GM12878 (cell line): ENCODE data around the gene C2orf68. TPM values are rescaled to one million over a fixed set of nuclear protein-coding genes. Genes with fewer than 3 reads are reported as not detected.

Source experiments
- ATAC-seq: fragments of 200-7000 bp; cut with Tn5 transposase; 3 replicates; pipeline ENCODE4 v1.9.1; 2020; ENCODE audit warnings: mild to moderate bottlenecking, moderate library complexity
- BruUV-seq: library from RNA; stranded (reverse); fragments of 400-500 nt; replicated peaks from 2 replicates; lab custom pipeline; 2021; lab: Mats Ljungman, UMichigan
- CTCF ChIA-PET: fragments of 300-600 bp; sonication (Branson Sonifier 250); formaldehyde crosslinking; extraction: SDS; loops from one replicate; lab custom pipeline; 2021; ENCODE audit warnings: inconsistent platforms; lab: Yijun Ruan, JAX
- POLR2A ChIA-PET: fragments of 350-600 bp; formaldehyde crosslinking; extraction: SDS; loops from one replicate; lab custom pipeline; 2021; ENCODE audit warnings: inconsistent platforms; lab: Charles Lee
- RAD21 ChIA-PET: fragments of 300-600 bp; sonication (Branson Sonifier 250); formaldehyde crosslinking; loops from one replicate; lab custom pipeline; 2023; ENCODE audit warnings: antibody characterized with exemption; ENCODE audit not compliant: unreplicated experiment; lab: Charles Lee
- SMC1A ChIA-PET: fragments of 300-600 bp; sonication (Branson Sonifier 250); formaldehyde crosslinking; loops from one replicate; lab custom pipeline; 2023; ENCODE audit not compliant: unreplicated experiment, uncharacterized antibody; lab: Charles Lee
- DNase-seq: peaks from one replicate; pipeline ENCODE4 v3.0.0-alpha.2; 2011; ENCODE audit warnings: low read depth, low spot score
- FAIRE-seq: peaks from 3 replicates; lab custom pipeline; 2011; peaks lifted over from hg19 to GRCh38; lab: Jason Lieb, UNC
- H2AFZ ChIP-seq: 2 replicates; pipeline ENCODE4 v1.6.0; 2011; ENCODE audit warnings: low read depth, low read length, control low read depth; ENCODE audit not compliant: control insufficient read depth
- H3K27ac ChIP-seq: 2 replicates; pipeline ENCODE4 v1.5.1; 2011; ENCODE audit warnings: control low read depth; ENCODE audit not compliant: control insufficient read depth, insufficient read depth
- H3K27me3 ChIP-seq, 2 experiments: replicated peaks in 1 of 2; 2 replicates each; pipeline versions ENCODE4 v1.6.0 to v1.6.1; 2011; ENCODE audit warnings: low read length in 1 of 2; ENCODE audit not compliant: control insufficient read depth in 2 of 2, insufficient read depth in 2 of 2
- H3K36me3 ChIP-seq, 2 experiments: 2 replicates each; pipeline ENCODE4 v1.5.1; 2011; ENCODE audit warnings: low read length in 1 of 2; ENCODE audit not compliant: control insufficient read depth in 2 of 2, insufficient read depth in 2 of 2
- H3K4me1 ChIP-seq: 2 replicates; pipeline ENCODE4 v1.6.1; 2011; ENCODE audit warnings: mild to moderate bottlenecking, low read length, moderate library complexity, mixed read lengths; ENCODE audit not compliant: control insufficient read depth, insufficient read depth
- H3K4me2 ChIP-seq: 2 replicates; pipeline ENCODE4 v1.6.0; 2011; ENCODE audit warnings: control low read depth; ENCODE audit not compliant: control insufficient read depth, insufficient read depth
- H3K4me3 ChIP-seq: fragments of 200-600 bp; sonication (generic); 2 replicates; pipeline ENCODE4 v1.5.1; 2016
- H3K79me2 ChIP-seq: 2 replicates; pipeline ENCODE4 v1.6.0; 2011; ENCODE audit warnings: low read length; ENCODE audit not compliant: control insufficient read depth, insufficient read depth
- H3K9ac ChIP-seq: 2 replicates; pipeline ENCODE4 v1.8.0; 2011; ENCODE audit warnings: low read length, control low read depth, mixed read lengths; ENCODE audit not compliant: control insufficient read depth, insufficient read depth
- H3K9me3 ChIP-seq: replicated peaks from 3 replicates; pipeline ENCODE4 v1.5.1; 2011; ENCODE audit warnings: mild to moderate bottlenecking, low read length; ENCODE audit not compliant: control insufficient read depth, insufficient read depth
- H4K20me1 ChIP-seq: 2 replicates; pipeline ENCODE4 v1.6.0; 2011; ENCODE audit not compliant: control insufficient read depth, insufficient read depth
- KAT2A ChIP-seq: conservative IDR thresholded peaks from 2 replicates; pipeline ENCODE4 v1.6.1; 2011; ENCODE audit warnings: low read depth, low read length; ENCODE audit not compliant: control insufficient read depth
- MEF2B ChIP-seq: fragments of 450-650 bp; IDR thresholded peaks from 2 replicates; pipeline ENCODE4 v1.6.1; 2018; ENCODE audit warnings: mild to moderate bottlenecking, moderate library complexity; ENCODE audit not compliant: partially characterized antibody, poor library complexity, severe bottlenecking
- NFYB ChIP-seq: IDR thresholded peaks from 2 replicates; pipeline ENCODE4 v1.6.1; 2011; ENCODE audit warnings: low read depth, mild to moderate bottlenecking, low read length, improper control_type of control experiment, moderate library complexity; ENCODE audit not compliant: insufficient read depth
- PML ChIP-seq: IDR thresholded peaks from 2 replicates; pipeline ENCODE4 v1.6.1; 2012; ENCODE audit warnings: low read length, inconsistent platforms
- SMARCA5 ChIP-seq: fragments of 450-650 bp; IDR thresholded peaks from 2 replicates; pipeline ENCODE4 v1.6.1; 2017; ENCODE audit warnings: mild to moderate bottlenecking
- SMC3 ChIP-seq: IDR thresholded peaks from 2 replicates; pipeline ENCODE4 v1.6.1; 2011; ENCODE audit warnings: low read length, improper control_type of control experiment, borderline replicate concordance
- SREBF1 ChIP-seq: IDR thresholded peaks from 2 replicates; pipeline ENCODE4 v1.6.1; 2012; ENCODE audit warnings: mild to moderate bottlenecking, low read length
- TCF7 ChIP-seq: IDR thresholded peaks from 2 replicates; pipeline ENCODE4 v1.6.1; 2014; ENCODE audit warnings: antibody characterized with exemption, borderline replicate concordance
- WGBS: methylation state at CpG from one replicate; pipeline ENCODE4 v1.1.6; 2016; ENCODE audit warnings: low lambda C conversion rate; ENCODE audit not compliant: insufficient replicate concordance, insufficient coverage; ENCODE audit errors: missing lambda C conversion rate; 5-methylcytosine and 5-hydroxymethylcytosine counted together
- in situ Hi-C: fragments of 300-500 bp; cut with MboI; formaldehyde crosslinking; loops from 9 replicates; pipeline ENCODE4 v1.14.3; 2018; ENCODE audit warnings: mixed read lengths
- intact Hi-C: fragments of 100-400 bp; cut with micrococcal nuclease; formaldehyde crosslinking; loops from one replicate; pipeline ENCODE4 v1.14.2; 2022; ENCODE audit not compliant: unreplicated experiment
- polyA plus RNA-seq, 11 experiments: library from polyadenylated mRNA; depleted of rRNA in 4 of 11; unstranded in 6 of 11; stranded (reverse) in 5 of 11; fragments of >200 nt; fragmentation: Nextera tagmentation in 4 of 11; fragmentation: Illumina TruSeq in 1 of 11; extraction: Ambion mirVana in 4 of 11; extraction: Trizol in 1 of 11; gene quantifications; 1 replicate in 1 of 11; 2 replicates in 10 of 11; pipeline versions ENCODE4 v1.2.1 to v1.2.3, GENCODE V29; 2011 to 2016; ENCODE audit warnings: inconsistent platforms in 2 of 11, missing spikeins in 2 of 11, low read depth in 1 of 11
- total RNA-seq, 4 experiments: library from RNA; depleted of rRNA in 3 of 4; stranded (reverse); fragments of >200 nt in 3 of 4; fragmentation: Illumina TruSeq in 1 of 4; extraction: Trizol in 1 of 4; gene quantifications; 2 replicates each; pipeline versions ENCODE4 v1.2.1 to v1.2.3, GENCODE V29; 2013 to 2021
- TF ChIP-seq, protein P1 (sequence below): fragments of 450-650 bp; formaldehyde crosslinking; IDR thresholded peaks from 2 replicates; pipeline ENCODE4 v1.5.0; 2022; ENCODE audit warnings: mild to moderate bottlenecking, missing genetic modification characterization

C2orf68 gene
- total and polyA plus RNA-seq, 10 of the 15 experiments (the other 5 are each of a cell fraction or from before 2014, with no cell fraction given): 12.7 to 56.1 (median 28.4) TPM

GRCh38 chr2:85644909-85645308 lies 33.0 kb upstream of the C2orf68 start:
- in situ Hi-C loops: no loop called here
- H3K4me1 ChIP-seq: peaks cover 18% of the 10 kb centered on the region
- no peak for FAIRE-seq
- TF ChIP-seq, protein P1, sequence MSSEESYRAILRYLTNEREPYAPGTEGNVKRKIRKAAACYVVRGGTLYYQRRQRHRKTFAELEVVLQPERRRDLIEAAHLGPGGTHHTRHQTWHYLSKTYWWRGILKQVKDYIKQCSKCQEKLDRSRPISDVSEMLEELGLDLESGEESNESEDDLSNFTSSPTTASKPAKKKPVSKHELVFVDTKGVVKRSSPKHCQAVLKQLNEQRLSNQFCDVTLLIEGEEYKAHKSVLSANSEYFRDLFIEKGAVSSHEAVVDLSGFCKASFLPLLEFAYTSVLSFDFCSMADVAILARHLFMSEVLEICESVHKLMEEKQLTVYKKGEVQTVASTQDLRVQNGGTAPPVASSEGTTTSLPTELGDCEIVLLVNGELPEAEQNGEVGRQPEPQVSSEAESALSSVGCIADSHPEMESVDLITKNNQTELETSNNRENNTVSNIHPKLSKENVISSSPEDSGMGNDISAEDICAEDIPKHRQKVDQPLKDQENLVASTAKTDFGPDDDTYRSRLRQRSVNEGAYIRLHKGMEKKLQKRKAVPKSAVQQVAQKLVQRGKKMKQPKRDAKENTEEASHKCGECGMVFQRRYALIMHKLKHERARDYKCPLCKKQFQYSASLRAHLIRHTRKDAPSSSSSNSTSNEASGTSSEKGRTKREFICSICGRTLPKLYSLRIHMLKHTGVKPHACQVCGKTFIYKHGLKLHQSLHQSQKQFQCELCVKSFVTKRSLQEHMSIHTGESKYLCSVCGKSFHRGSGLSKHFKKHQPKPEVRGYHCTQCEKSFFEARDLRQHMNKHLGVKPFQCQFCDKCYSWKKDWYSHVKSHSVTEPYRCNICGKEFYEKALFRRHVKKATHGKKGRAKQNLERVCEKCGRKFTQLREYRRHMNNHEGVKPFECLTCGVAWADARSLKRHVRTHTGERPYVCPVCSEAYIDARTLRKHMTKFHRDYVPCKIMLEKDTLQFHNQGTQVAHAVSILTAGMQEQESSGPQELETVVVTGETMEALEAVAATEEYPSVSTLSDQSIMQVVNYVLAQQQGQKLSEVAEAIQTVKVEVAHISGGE (CRISPR knock-in tag): no peak
- TF ChIP-seq SMARCA5 (no peak), SMC3 (no peak), MEF2B (no peak), NFYB (no peak), SREBF1 (no peak), TCF7 (no peak), KAT2A (no peak), PML (no peak)
- TF ChIP-seq, all 136 proteins: peak for 0
- ATAC-seq (no peak), DNase-seq (no peak)
- POLR2A ChIA-PET: no interaction called here
- peaks cover 26 to 41% of the 10 kb centered on the region in 2 experiments for H3K36me3 ChIP-seq
- SMC1A ChIA-PET: no interaction called here
- no TSS peak for BruUV-seq
- CTCF ChIA-PET: interaction anchor here (1.4 to 2.0 kb wide), 3 partner anchors 8 to 225 kb away, joined by 6 to 7 read pairs (median 6); no protein-coding TSS in a partner anchor
- H3K79me2 ChIP-seq: no peaks in the 10 kb centered on the region
- no peaks in the 10 kb centered on the region for H3K27me3 ChIP-seq
- no peaks in the 10 kb centered on the region for H4K20me1 ChIP-seq
- WGBS: 98% methylated on average over 7 of the region's 8 CpGs
- intact Hi-C loops: no loop called here
- no peak overlapping the region for H3K4me3 ChIP-seq
- RAD21 ChIA-PET: no interaction called here
- no peaks in the 10 kb centered on the region for H3K9me3 ChIP-seq
- no peak overlapping the region for H3K4me2 ChIP-seq
- H3K9ac ChIP-seq: no peak overlapping the region
- H2AFZ ChIP-seq: no peak overlapping the region
- no peak overlapping the region for H3K27ac ChIP-seq
